Ascending aorta (tissue), 2 donors: ENCODE measurements around the gene POU2AF3. TPM values are rescaled to one million over a fixed set of nuclear protein-coding genes. Genes with fewer than 3 reads are reported as not detected.

Experiments
- DNase-seq, 2 donors: peaks; one replicate each; pipeline ENCODE4 v3.0.0-alpha.2; 2019; ENCODE audit warnings: low spot score in 2 of 2
- H3K27ac ChIP-seq, 2 donors: fragments of 200-600 bp; sonication (generic); one replicate each; pipeline ENCODE4 v1.5.1; 2016 to 2017; ENCODE audit warnings: mild to moderate bottlenecking in 1 of 2
- H3K27me3 ChIP-seq: fragments of 200-600 bp; sonication (generic); one replicate; pipeline ENCODE4 v1.5.1; 2017
- H3K36me3 ChIP-seq, 2 donors: fragments of 200-600 bp; sonication (generic); one replicate each; pipeline ENCODE4 v1.5.1; 2016
- H3K4me1 ChIP-seq, 2 donors: fragments of 200-600 bp; sonication (generic); one replicate each; pipeline ENCODE4 v1.5.1; 2016 to 2017; ENCODE audit warnings: mild to moderate bottlenecking in 1 of 2
- H3K4me3 ChIP-seq, 2 donors: fragments of 200-600 bp; sonication (generic); one replicate each; pipeline ENCODE4 v1.5.1; 2016 to 2017; ENCODE audit warnings: mild to moderate bottlenecking in 1 of 2
- H3K9me3 ChIP-seq, 2 donors: fragments of 200-600 bp; sonication (generic); one replicate each; pipeline ENCODE4 v1.5.1; 2016
- CTCF ChIP-seq, 3 experiments: fragments of 200-600 bp in 2 of 3; fragments of 450-650 bp in 1 of 3; sonication (generic) in 2 of 3; IDR thresholded peaks; one replicate each; pipeline ENCODE4 v1.5.1; 2016 to 2019; ENCODE audit warnings: antibody characterized with exemption in 3 of 3, mild to moderate bottlenecking in 1 of 3, moderate library complexity in 1 of 3
- intact Hi-C: fragments of 100-400 bp; cut with DNase I; formaldehyde crosslinking; loops from one replicate; pipeline ENCODE4 v1.15.1; 2023
- total RNA-seq: library from RNA; depleted of rRNA; stranded (reverse); fragments of >200 nt; gene quantifications from one replicate; pipeline ENCODE4 v1.1.0, GENCODE V29; 2016

POU2AF3 gene
- total RNA-seq, 1 donor from 2014 or later = not detected

- intact Hi-C loops = no loop called here
- no peak for TF ChIP-seq CTCF (IDR thresholded peaks at IDR 0.05)
- Histone ChIP-seq H3K36me3 (no peaks in the 10 kb centered on the region), H3K27me3 (no peaks in the 10 kb centered on the region), H3K4me3 (no peak overlapping the region), H3K9me3 (no peaks in the 10 kb centered on the region), H3K4me1 (peaks cover 0 to 5% of the 10 kb centered on the region in 2 donors), H3K27ac (no peak overlapping the region)
- no peak for DNase-seq
Observed at GRCh38 chr11:111296196-111296595, 2.1 kb upstream of the POU2AF3 start.

DNA sequence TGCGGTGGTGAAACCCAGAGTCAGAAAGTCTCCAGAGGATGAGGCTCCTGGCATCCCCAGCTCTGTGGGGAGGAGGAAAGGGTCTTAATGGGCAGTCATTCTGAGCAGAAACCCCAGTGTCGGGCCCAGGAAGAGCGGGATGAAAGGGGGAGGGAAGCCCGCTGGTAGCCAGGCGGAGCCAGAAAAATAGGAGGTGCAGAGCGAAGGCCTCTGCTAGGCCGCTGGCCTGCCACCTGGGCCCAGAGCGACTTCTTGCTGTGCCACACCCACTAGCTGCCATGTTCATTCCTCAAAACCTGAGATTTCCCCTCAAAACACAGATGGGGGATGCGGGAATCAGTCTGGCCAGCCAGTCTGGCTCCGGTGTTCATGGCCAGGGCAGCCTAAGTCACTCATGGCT, 650 bp upstream of the POU2AF3 start:
- H3K27ac ChIP-seq = no peak overlapping the region
- H3K27me3 ChIP-seq = no peaks in the 10 kb centered on the region
- H3K4me1 ChIP-seq = peaks cover 0 to 5% of the 10 kb centered on the region in 2 donors
- H3K36me3 ChIP-seq = no peaks in the 10 kb centered on the region
- intact Hi-C loops = loop anchor here (2.0 kb wide), 3 partner anchors 13 to 125 kb away; no protein-coding TSS in a partner anchor
- no peaks in the 10 kb centered on the region for H3K9me3 ChIP-seq
- H3K4me3 ChIP-seq = no peak overlapping the region
- no peak for TF ChIP-seq CTCF (IDR thresholded peaks at IDR 0.05)
- no peak for DNase-seq

DNA sequence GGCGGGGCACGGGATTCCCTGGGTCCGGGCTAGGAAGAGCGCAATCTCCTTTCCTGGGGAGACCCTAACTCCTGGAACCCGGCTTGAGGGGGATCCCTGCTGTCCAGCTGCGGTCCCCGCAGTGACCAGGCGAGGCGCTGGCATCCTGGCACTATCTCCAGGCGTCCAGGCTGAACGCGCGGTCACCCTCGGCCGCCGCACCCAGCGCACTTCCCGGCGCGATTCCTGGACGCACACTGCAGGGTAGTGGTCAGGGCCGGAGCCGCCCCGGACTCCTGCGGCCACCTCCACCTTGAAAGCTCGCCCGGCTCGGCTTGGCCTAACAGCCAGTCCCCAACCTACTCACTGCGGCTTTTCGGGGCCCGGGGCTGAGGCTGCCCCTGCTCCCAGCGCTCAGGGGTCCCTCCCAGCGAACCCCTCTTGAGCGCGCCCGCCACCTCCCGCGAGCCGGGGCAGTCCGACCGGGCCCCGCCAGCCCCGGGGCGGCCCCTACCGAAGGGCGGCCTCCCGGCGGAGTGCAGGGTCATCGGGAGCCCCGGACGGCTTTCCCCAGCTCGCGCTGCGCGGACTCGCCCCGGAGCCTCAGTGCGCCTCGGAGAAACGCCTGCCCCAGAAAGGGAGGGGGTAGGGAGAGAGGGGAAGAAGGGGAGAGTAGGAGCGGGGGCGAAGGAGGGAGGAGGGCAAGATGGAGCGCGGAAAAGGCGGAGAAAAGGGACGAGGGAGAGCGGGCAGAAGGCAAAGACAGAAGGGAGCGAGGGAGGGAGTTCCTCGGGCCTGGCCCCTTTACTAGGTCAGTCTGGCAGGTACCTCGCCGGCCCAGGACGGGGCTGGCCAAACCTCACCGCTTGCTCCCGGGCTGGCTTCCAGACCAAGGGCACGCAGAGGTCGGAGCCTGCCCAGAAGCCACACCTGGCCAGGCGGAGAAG, 1.0 kb downstream of the POU2AF3 start:
- Histone ChIP-seq H3K4me1 (peaks cover 0 to 5% of the 10 kb centered on the region in 2 donors), H3K4me3 (peak overlapping the region; percentile 49 to 81), H3K27ac (peak overlapping the region; percentile 58 to 87), H3K27me3 (no peaks in the 10 kb centered on the region), H3K36me3 (no peaks in the 10 kb centered on the region), H3K9me3 (no peaks in the 10 kb centered on the region)
- intact Hi-C loops = loop anchor here (2.0 to 10.0 kb wide), 4 partner anchors 15 to 123 kb away; no protein-coding TSS in a partner anchor
- peak; percentile 71 to 76 (median 75) for TF ChIP-seq CTCF (IDR thresholded peaks at IDR 0.05)
- DNase-seq = peak in 1 of 2 donors; percentile 78

- no peak for TF ChIP-seq CTCF (IDR thresholded peaks at IDR 0.05)
- no peak for DNase-seq
- Histone ChIP-seq H3K4me3 (no peak overlapping the region), H3K27me3 (no peaks in the 10 kb centered on the region), H3K4me1 (peaks cover 0 to 5% of the 10 kb centered on the region in 2 donors), H3K36me3 (no peaks in the 10 kb centered on the region), H3K27ac (no peak overlapping the region), H3K9me3 (no peaks in the 10 kb centered on the region)
- intact Hi-C loops = loop anchor here (10.0 kb wide), 1 partner anchor 54 kb away; no protein-coding TSS in a partner anchor
Observed at GRCh38 chr11:111300569-111300968, 2.2 kb downstream of the POU2AF3 start.

DNA sequence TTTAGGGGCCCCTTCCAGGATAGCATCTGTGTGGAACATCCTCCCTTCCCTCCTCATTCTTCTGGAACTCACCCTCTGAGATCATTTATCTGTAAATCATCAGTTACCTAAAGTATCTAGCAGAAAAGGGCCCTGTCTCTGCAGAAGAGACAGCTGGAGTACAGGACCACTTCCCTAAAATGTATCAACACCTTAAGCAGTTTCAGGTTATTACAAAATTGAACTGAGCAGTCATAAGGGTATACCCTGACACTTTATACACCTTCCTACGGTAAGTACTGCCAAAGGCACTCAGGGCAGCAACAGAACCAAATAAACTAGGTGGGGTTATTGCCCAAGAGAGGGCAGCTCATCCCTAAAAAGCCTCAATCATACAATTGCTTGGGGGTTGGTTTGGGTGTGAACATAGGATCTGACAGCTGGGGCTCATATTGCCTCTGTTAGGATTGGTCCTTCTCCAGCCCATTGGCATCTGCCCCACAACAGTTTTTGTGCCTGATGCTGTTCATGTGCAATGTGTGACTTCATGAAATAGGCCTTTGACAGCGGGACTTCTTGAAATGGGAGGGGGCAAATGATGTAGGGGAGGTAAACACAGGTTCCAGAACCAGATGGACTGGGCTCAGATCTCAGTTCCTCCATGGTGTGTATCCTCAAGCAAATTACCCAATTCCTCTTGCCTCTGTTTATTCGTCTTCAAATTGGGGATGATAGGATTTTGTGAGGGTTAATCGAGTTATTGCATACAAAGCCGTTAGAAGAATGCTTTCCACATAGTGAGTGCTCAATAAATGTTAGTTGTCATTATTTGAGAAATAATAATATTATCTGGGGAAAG, 2.9 kb downstream of the POU2AF3 start:
- Histone ChIP-seq H3K4me3 (no peak overlapping the region), H3K36me3 (no peaks in the 10 kb centered on the region), H3K9me3 (no peaks in the 10 kb centered on the region), H3K4me1 (peaks cover 0 to 5% of the 10 kb centered on the region in 2 donors), H3K27ac (no peak overlapping the region), H3K27me3 (no peaks in the 10 kb centered on the region)
- TF ChIP-seq CTCF (IDR thresholded peaks at IDR 0.05) = no peak
- intact Hi-C loops = loop anchor here (10.0 kb wide), 1 partner anchor 54 kb away; no protein-coding TSS in a partner anchor
- no peak for DNase-seq
